ENCODE data around the gene GPC6.

Gene GPC6

DNA sequence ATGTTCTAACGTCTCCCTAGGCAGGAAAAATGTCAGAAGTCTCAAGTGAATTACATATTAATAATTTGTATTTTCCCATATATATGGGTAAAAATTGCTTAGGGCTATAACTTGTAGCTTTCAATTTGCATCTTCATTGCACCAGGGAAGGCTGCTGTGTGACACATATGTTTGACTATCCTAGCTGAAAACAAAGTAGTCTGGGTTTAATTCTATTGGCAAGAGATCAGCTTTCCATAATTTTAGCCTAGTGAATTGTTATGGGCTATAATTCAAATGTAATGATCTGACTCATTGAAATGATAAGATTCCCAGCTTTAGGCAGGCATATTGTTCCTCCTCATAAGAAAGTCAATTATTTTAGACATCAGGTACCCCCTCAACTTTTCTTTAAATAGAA is 699.8 kb downstream of the GPC6 start:
- TF ChIP-seq, protein P1, sequence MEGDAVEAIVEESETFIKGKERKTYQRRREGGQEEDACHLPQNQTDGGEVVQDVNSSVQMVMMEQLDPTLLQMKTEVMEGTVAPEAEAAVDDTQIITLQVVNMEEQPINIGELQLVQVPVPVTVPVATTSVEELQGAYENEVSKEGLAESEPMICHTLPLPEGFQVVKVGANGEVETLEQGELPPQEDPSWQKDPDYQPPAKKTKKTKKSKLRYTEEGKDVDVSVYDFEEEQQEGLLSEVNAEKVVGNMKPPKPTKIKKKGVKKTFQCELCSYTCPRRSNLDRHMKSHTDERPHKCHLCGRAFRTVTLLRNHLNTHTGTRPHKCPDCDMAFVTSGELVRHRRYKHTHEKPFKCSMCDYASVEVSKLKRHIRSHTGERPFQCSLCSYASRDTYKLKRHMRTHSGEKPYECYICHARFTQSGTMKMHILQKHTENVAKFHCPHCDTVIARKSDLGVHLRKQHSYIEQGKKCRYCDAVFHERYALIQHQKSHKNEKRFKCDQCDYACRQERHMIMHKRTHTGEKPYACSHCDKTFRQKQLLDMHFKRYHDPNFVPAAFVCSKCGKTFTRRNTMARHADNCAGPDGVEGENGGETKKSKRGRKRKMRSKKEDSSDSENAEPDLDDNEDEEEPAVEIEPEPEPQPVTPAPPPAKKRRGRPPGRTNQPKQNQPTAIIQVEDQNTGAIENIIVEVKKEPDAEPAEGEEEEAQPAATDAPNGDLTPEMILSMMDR (IDR thresholded peaks at IDR 0.05; ENCODE audit: low read depth, low read length), result no peak
- H3K4me3 ChIP-seq (ENCODE audit: low read depth, low read length), result no peak overlapping the region
- no peak for DNase-seq (ENCODE audit: low read depth, low spot score)
- in situ Hi-C loops (cut with HindIII; ENCODE audit: low sequenced_read_pairs), result no loop called here

DNA sequence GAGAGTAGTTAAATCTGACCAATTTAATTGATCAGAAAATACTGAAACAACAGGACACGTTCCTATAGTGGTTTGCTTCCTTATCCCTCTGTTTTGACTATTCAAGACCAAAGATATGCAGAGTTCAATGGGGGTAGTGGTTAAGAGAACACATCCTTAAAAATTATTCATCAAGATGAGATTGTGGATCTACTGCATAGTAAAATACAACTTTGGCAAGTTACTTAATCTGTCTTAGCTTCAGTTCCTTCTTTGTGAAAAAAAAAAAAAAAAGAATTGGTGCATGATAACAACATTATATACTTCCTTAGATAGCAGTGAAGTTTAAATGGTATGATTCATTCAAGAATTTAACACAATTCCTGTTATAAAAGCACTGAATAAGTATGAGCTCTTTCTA is 700.8 kb downstream of the GPC6 start:
- TF ChIP-seq, protein P1 (IDR thresholded peaks at IDR 0.05; ENCODE audit: low read depth, low read length), result no peak
- in situ Hi-C loops (cut with HindIII; ENCODE audit: low sequenced_read_pairs), result no loop called here
- DNase-seq (ENCODE audit: low read depth, low spot score), result no peak
- H3K4me3 ChIP-seq (ENCODE audit: low read depth, low read length), result no peak overlapping the region

DNA sequence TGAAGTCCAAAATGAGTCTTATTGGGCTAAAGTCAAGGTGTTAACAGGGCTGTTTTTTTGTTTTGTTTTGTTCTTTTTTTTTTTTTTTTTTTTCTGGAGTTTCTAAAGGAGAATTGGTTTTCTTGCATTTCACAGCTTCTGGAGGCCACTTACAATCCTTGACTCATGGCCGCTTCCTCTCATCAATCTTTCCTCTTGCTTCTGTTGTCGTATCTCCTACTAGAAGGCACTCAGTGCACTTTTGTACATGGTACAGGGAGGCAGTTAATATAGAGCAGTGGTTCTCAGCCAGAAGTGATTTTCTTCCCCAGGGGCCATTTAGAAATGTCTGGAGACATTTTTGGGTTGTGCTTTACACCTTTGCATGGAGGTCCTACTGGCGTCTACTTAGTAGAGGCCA is 706.3 kb downstream of the GPC6 start:
- DNase-seq (ENCODE audit: low read depth, low spot score), result no peak
- TF ChIP-seq, protein P1 (IDR thresholded peaks at IDR 0.05; ENCODE audit: low read depth, low read length), result no peak
- H3K4me3 ChIP-seq (ENCODE audit: low read depth, low read length), result no peak overlapping the region
- in situ Hi-C loops (cut with HindIII; ENCODE audit: low sequenced_read_pairs), result no loop called here

DNA sequence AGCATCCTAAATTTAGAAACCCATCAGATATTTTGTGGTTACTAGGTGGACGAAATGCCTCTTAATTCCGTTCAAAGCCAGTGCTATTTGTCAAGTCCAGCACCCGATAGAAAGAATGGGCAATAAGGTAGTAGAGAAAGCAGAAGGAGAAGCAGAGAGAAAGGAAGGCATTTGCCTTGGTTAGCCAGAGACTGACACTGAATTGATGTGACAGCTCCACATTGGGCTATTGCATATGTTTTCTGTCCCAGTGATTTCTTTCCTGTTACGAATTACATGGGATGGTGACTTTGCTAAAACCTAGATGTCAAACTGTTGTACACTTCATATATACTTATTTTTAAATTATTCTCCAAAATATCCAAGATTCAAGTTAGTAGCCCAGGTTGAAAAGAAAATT is 710.3 kb downstream of the GPC6 start:
- TF ChIP-seq, protein P1 (IDR thresholded peaks at IDR 0.05; ENCODE audit: low read depth, low read length), result no peak

DNA sequence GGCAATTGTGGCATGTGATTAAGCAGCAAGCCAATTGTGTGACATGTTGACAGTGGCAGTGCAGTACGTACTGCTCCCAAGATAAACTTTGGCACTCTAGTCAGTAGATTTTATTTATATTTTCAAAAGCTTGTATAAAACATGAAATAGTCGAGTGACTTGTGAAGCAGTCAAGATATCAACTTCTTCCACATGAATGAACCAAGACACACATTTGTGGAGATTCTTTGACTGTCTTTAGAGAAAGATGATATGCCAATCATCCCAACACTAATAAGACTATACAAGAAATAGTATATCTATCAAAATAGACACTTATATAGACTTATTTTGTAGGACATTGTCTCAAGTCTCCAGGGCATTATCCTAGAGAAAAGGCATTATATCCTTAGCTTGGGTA is 714.8 kb downstream of the GPC6 start:
- no peak overlapping the region for H3K4me3 ChIP-seq (ENCODE audit: low read depth, low read length)
- in situ Hi-C loops (cut with HindIII; ENCODE audit: low sequenced_read_pairs), result no loop called here
- no peak for DNase-seq (ENCODE audit: low read depth, low spot score)
- TF ChIP-seq, protein P1 (IDR thresholded peaks at IDR 0.05; ENCODE audit: low read depth, low read length), result no peak

More for the DNA sequence above, 710.3 kb downstream of the GPC6 start:
- H3K4me3 ChIP-seq (ENCODE audit: low read depth, low read length), result no peak overlapping the region
- no peak for DNase-seq (ENCODE audit: low read depth, low spot score)
- in situ Hi-C loops (cut with HindIII; ENCODE audit: low sequenced_read_pairs), result no loop called here

DNA sequence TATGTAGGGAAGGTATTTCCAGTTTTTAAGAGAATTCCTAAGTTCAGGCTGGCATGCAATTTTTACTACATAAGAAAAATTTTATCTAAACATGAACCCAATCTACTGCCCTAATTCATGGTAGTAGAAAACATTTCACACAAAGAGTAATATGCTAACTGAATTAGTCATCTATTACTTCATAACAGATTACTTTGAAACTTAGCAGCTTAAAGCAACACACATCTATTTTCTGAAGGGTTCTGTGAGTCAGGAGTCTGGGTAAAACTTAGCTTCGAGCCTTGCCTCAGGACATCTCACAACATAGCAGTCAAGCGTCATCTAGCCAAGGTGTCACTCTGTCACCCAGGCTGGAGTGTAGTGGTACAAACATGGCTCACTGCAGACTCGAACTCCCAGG is 715.4 kb downstream of the GPC6 start:
- in situ Hi-C loops (cut with HindIII; ENCODE audit: low sequenced_read_pairs), result no loop called here

More for the DNA sequence above, 715.4 kb downstream of the GPC6 start:
- DNase-seq (ENCODE audit: low read depth, low spot score), result no peak
- TF ChIP-seq, protein P1 (IDR thresholded peaks at IDR 0.05; ENCODE audit: low read depth, low read length), result no peak
- H3K4me3 ChIP-seq (ENCODE audit: low read depth, low read length), result no peak overlapping the region
